Measurements from ENCODE around the gene PTGS1. TPM values are rescaled to one million over a fixed set of nuclear protein-coding genes. Genes with fewer than 3 reads are reported as not detected.
A peak's percentile ranks its signal among the peaks of the same experiment; 100 is the strongest.

PTGS1 gene
- total RNA-seq, 1 donor from 2014 or later, result 0.97 TPM

- Mint-ChIP-seq H3K36me3 (ENCODE audit: low read depth) (no peaks in the 10 kb centered on the region), H3K27me3 (ENCODE audit: low read depth) (peaks cover 2% of the 10 kb centered on the region)
Measured at GRCh38 chr9:122389195-122389594, 18.4 kb downstream of the PTGS1 start.

GRCh38 chr9:122389799-122390481, 19.1 kb downstream of the PTGS1 start:
- DNase-seq (ENCODE audit: low spot score), result peak; percentile 46
- H3K36me3 Mint-ChIP-seq (ENCODE audit: low read depth), result no peaks in the 10 kb centered on the region
- no peak for TF ChIP-seq CTCF (IDR thresholded peaks at IDR 0.05)
- no peak overlapping the region for H3K27ac Mint-ChIP-seq (ENCODE audit: unreplicated experiment)
- H3K27me3 Mint-ChIP-seq (ENCODE audit: low read depth), result peaks cover 2% of the 10 kb centered on the region
- H3K9me3 Mint-ChIP-seq (ENCODE audit: low read depth), result no peaks in the 10 kb centered on the region
- peaks cover 8% of the 10 kb centered on the region for H3K4me1 Mint-ChIP-seq (ENCODE audit: low read depth)
- H3K4me3 Mint-ChIP-seq (ENCODE audit: unreplicated experiment), result no peak overlapping the region

More at GRCh38 chr9:122389195-122389594, 18.4 kb downstream of the PTGS1 start:
- H3K9me3 Mint-ChIP-seq (ENCODE audit: low read depth), result no peaks in the 10 kb centered on the region
- no peak for TF ChIP-seq CTCF (IDR thresholded peaks at IDR 0.05)
- no peak overlapping the region for H3K27ac Mint-ChIP-seq (ENCODE audit: unreplicated experiment)
- H3K4me3 Mint-ChIP-seq (ENCODE audit: unreplicated experiment), result no peak overlapping the region
- DNase-seq (ENCODE audit: low spot score), result no peak
- H3K4me1 Mint-ChIP-seq (ENCODE audit: low read depth), result peaks cover 5% of the 10 kb centered on the region

GRCh38 chr9:122392284-122392683, 21.5 kb downstream of the PTGS1 start:
- Mint-ChIP-seq H3K36me3 (ENCODE audit: low read depth) (no peaks in the 10 kb centered on the region), H3K27ac (ENCODE audit: unreplicated experiment) (no peak overlapping the region), H3K9me3 (ENCODE audit: low read depth) (no peaks in the 10 kb centered on the region), H3K4me3 (ENCODE audit: unreplicated experiment) (no peak overlapping the region), H3K4me1 (ENCODE audit: low read depth) (peaks cover 10% of the 10 kb centered on the region), H3K27me3 (ENCODE audit: low read depth) (no peaks in the 10 kb centered on the region)
- no peak for TF ChIP-seq CTCF (IDR thresholded peaks at IDR 0.05)
- DNase-seq (ENCODE audit: low spot score), result peak; percentile 56

GRCh38 chr9:122392714-122393113, 21.9 kb downstream of the PTGS1 start:
- H3K27me3 Mint-ChIP-seq (ENCODE audit: low read depth), result no peaks in the 10 kb centered on the region
- TF ChIP-seq CTCF (IDR thresholded peaks at IDR 0.05), result no peak
- DNase-seq (ENCODE audit: low spot score), result no peak
- no peak overlapping the region for H3K27ac Mint-ChIP-seq (ENCODE audit: unreplicated experiment)
- H3K4me3 Mint-ChIP-seq (ENCODE audit: unreplicated experiment), result no peak overlapping the region
- H3K9me3 Mint-ChIP-seq (ENCODE audit: low read depth), result no peaks in the 10 kb centered on the region
- H3K36me3 Mint-ChIP-seq (ENCODE audit: low read depth), result no peaks in the 10 kb centered on the region
- H3K4me1 Mint-ChIP-seq (ENCODE audit: low read depth), result peaks cover 10% of the 10 kb centered on the region

GRCh38 chr9:122393284-122393983, 22.6 kb downstream of the PTGS1 start:
- peak; percentile 26 for DNase-seq (ENCODE audit: low spot score)
- H3K36me3 Mint-ChIP-seq (ENCODE audit: low read depth), result no peaks in the 10 kb centered on the region
- no peak overlapping the region for H3K4me3 Mint-ChIP-seq (ENCODE audit: unreplicated experiment)
- no peak for TF ChIP-seq CTCF (IDR thresholded peaks at IDR 0.05)
- H3K9me3 Mint-ChIP-seq (ENCODE audit: low read depth), result no peaks in the 10 kb centered on the region
- H3K27me3 Mint-ChIP-seq (ENCODE audit: low read depth), result no peaks in the 10 kb centered on the region
- H3K4me1 Mint-ChIP-seq (ENCODE audit: low read depth), result peaks cover 10% of the 10 kb centered on the region
- no peak overlapping the region for H3K27ac Mint-ChIP-seq (ENCODE audit: unreplicated experiment)

Measured in chondrocyte (in vitro differentiated cells).